HEK293T (cell line): Measurements from ENCODE around the gene CCDC85B.

Source experiments
- CTCF ChIA-PET: fragments of 350-600 bp; formaldehyde crosslinking; extraction: SDS; loops from one replicate; lab custom pipeline; 2021; ENCODE audit warnings: antibody characterized with exemption, inconsistent platforms; lab: Yijun Ruan, JAX
- POLR2A ChIA-PET: fragments of 350-600 bp; formaldehyde crosslinking; extraction: SDS; loops from one replicate; lab custom pipeline; 2020; ENCODE audit warnings: antibody characterized with exemption, inconsistent platforms; lab: Yijun Ruan, JAX
- DNase-seq: peaks from one replicate; pipeline ENCODE4 v3.0.0; 2012; ENCODE audit warnings: mixed read lengths; ENCODE audit errors: extremely low spot score
- ARNT ChIP-seq: fragments of 450-650 bp; IDR thresholded peaks from 2 replicates; pipeline ENCODE4 v1.6.1; 2017; ENCODE audit warnings: mild to moderate bottlenecking
- BHLHE40 ChIP-seq: fragments of 450-650 bp; IDR thresholded peaks from 2 replicates; pipeline ENCODE4 v1.6.1; 2016; ENCODE audit warnings: mild to moderate bottlenecking, moderate library complexity, borderline replicate concordance
- CTBP1 ChIP-seq: fragments of 450-650 bp; IDR thresholded peaks from 2 replicates; pipeline ENCODE4 v1.6.1; 2016; ENCODE audit warnings: borderline replicate concordance
- ELF4 ChIP-seq: fragments of 450-650 bp; IDR thresholded peaks from 2 replicates; pipeline ENCODE4 v1.6.1; 2017; ENCODE audit warnings: antibody characterized with exemption
- FOXA1 ChIP-seq: fragments of 450-650 bp; IDR thresholded peaks from 2 replicates; pipeline ENCODE4 v1.6.1; 2016; ENCODE audit warnings: mild to moderate bottlenecking
- FOXK2 ChIP-seq: fragments of 450-650 bp; IDR thresholded peaks from 2 replicates; pipeline ENCODE4 v1.6.1; 2016; ENCODE audit warnings: mild to moderate bottlenecking
- FOXM1 ChIP-seq: fragments of 450-650 bp; IDR thresholded peaks from 2 replicates; pipeline ENCODE4 v1.6.1; 2017; ENCODE audit warnings: mild to moderate bottlenecking, borderline replicate concordance
- HDGF ChIP-seq: fragments of 450-650 bp; IDR thresholded peaks from 2 replicates; pipeline ENCODE4 v1.6.1; 2017; ENCODE audit warnings: antibody characterized with exemption, borderline replicate concordance
- L3MBTL2 ChIP-seq: fragments of 450-650 bp; conservative IDR thresholded peaks from 2 replicates; pipeline ENCODE4 v1.6.1; 2016; ENCODE audit warnings: mild to moderate bottlenecking
- LEF1 ChIP-seq: fragments of 450-650 bp; IDR thresholded peaks from 2 replicates; pipeline ENCODE4 v1.6.1; 2017; ENCODE audit warnings: mild to moderate bottlenecking, borderline replicate concordance
- NFRKB ChIP-seq: fragments of 450-650 bp; IDR thresholded peaks from 2 replicates; pipeline ENCODE4 v1.6.1; 2016; ENCODE audit warnings: mild to moderate bottlenecking, moderate library complexity
- PKNOX1 ChIP-seq: fragments of 450-650 bp; IDR thresholded peaks from 2 replicates; pipeline ENCODE4 v1.6.1; 2016
- SP1 ChIP-seq: fragments of 450-650 bp; IDR thresholded peaks from 2 replicates; pipeline ENCODE4 v1.6.1; 2017
- SUZ12 ChIP-seq: fragments of 450-650 bp; IDR thresholded peaks from 2 replicates; pipeline ENCODE4 v1.6.1; 2016; ENCODE audit warnings: mild to moderate bottlenecking
- TARDBP ChIP-seq: fragments of 450-650 bp; IDR thresholded peaks from 2 replicates; pipeline ENCODE4 v1.6.1; 2016
- ZNF384 ChIP-seq: fragments of 450-650 bp; IDR thresholded peaks from 2 replicates; pipeline ENCODE4 v1.6.1; 2016

Gene CCDC85B

DNA sequence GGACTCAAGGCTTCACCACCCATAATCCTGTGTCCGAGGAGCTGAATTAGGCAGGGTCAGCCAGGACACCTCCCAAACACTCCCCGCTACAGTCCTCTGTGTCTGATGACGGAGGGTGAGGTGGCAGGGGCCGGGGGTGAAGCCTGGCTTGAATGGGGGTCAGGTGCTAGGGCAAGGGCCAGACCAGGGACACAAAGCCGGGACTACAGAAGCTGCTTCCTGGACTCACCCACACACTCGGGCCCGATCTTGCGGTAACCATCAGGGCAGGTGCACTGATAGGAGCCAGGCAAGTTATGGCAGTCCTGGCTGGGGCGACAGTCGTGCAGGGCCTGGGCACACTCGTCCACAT is 20.2 kb upstream of the CCDC85B start:
- CTCF ChIA-PET, result interaction anchor here (1.1 kb wide), 2 partner anchors 11 to 18 kb away, joined by 3 to 4 read pairs; partner anchors contain the start of genes FIBP and MUS81
- POLR2A ChIA-PET, result interaction anchor here (1.0 to 17.2 kb wide), 4 partner anchors 10 to 152 kb away, joined by 3 to 289 read pairs (median 50); partner anchors contain the start of genes CCDC85B, CFL1, FIBP and MUS81
- no peak for DNase-seq
- TF ChIP-seq FOXK2 (no peak), ZNF384 (no peak), ARNT (no peak), LEF1 (no peak)

GRCh38 chr11:65870706-65871681 is 19.5 kb upstream of the CCDC85B start:
- POLR2A ChIA-PET, result interaction anchor here (5.3 to 17.2 kb wide), 2 partner anchors 11 to 18 kb away, joined by 97 to 289 read pairs; partner anchors contain the start of genes CCDC85B, CFL1, FIBP and MUS81
- CTCF ChIA-PET, result interaction anchor here (1.2 to 1.8 kb wide), 3 partner anchors 11 to 18 kb away, joined by 5 to 11 read pairs (median 5); partner anchors contain the start of gene FIBP

DNA sequence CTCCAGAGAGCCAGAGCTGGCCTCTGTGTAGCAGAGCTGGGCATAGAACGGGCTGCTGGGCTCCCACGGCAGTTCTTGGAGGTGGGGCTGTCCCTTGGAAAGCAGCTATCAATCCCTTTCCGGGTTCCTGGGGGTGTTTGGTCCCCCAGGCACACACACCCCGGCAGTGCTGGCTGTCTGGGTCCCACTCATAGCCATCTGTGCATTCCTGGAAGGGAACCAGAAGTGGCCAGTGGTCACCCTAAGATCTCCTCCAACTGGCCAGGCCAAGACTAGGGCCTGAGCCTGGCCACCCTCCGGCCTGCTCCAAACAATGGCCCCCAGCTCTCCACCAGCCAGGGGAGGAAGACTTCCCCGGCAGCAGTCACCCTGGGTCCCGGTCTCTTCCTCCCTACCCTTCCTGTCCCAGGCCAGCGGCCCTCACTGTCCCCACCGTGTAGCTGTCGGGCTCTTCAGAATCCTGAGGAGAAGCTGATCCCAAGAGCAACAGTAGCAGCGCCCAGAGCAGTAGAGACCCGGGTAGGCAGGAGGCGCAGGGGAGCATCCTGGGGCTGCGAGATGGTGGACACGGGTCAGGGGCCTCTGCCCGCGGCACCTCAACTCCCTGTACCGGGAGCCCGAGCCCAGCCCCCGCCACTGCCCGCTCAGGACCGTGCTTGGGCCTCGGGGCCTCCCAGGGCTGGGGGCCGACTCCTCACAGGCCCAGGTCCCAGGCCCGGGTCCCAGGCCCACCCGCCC is 18.5 kb upstream of the CCDC85B start:
- CTCF ChIA-PET, result interaction anchor here (0.6 to 1.8 kb wide), 4 partner anchors 12 to 505 kb away, joined by 3 to 11 read pairs (median 5); partner anchors contain the start of gene FIBP
- POLR2A ChIA-PET, result interaction anchor here (5.3 to 17.2 kb wide), 2 partner anchors 12 to 17 kb away, joined by 97 to 289 read pairs; partner anchors contain the start of genes CCDC85B, CFL1, FIBP and MUS81
- TF ChIP-seq LEF1, result no peak
- no peak for TF ChIP-seq ELF4
- no peak for TF ChIP-seq HDGF
- TF ChIP-seq ARNT, result no peak
- no peak for TF ChIP-seq FOXK2
- no peak for TF ChIP-seq BHLHE40
- TF ChIP-seq FOXM1, result no peak
- DNase-seq, result no peak

More at GRCh38 chr11:65870706-65871681, 19.5 kb upstream of the CCDC85B start:
- no peak for TF ChIP-seq NFRKB
- TF ChIP-seq TARDBP, result no peak
- TF ChIP-seq L3MBTL2, result no peak
- no peak for TF ChIP-seq SUZ12
- TF ChIP-seq ZNF384, result no peak
- no peak for TF ChIP-seq ARNT
- no peak for TF ChIP-seq FOXM1
- no peak for TF ChIP-seq FOXA1
- no peak for TF ChIP-seq SP1
- TF ChIP-seq CTBP1, result no peak
- no peak for TF ChIP-seq BHLHE40
- no peak for TF ChIP-seq PKNOX1
- TF ChIP-seq LEF1, result no peak
- TF ChIP-seq HDGF, result no peak
- TF ChIP-seq ELF4, result no peak
- TF ChIP-seq FOXK2, result no peak
- no peak for DNase-seq

DNA sequence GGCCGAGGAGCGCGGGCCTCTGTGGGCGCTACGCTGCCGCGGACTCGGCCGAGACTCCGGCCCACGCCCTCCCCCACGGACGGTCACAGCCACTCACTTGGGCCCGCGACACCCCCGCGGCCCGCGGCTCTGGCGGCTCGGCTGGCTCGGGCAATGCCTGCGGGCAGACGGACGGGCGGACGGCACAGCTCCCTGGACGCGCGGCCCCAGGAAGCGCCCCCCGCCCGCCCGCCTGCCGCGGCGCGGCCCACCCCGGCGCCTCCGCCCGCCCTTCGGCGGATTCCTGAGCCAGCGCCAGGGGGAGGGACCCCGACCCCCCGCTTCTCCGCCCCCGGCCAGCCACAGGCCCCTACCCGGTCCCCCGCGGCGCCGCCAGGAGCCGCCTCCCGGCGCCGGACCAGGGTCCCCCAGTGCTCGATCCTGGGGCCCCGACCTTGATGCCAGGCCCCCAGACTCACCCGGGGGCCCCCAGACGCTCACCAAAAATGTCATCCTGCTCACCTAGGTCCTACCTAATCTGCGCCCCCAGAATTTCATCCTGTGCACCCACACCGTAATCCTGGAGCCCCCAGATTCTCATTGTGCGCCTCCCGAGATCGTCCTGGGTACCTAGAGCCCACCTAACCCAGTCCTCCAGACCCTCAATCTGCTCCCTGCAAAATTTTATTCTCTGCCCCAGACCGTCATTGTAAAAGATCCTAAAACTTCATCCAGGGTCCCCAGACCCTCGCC is 17.7 kb upstream of the CCDC85B start, which contains the start of gene EFEMP2:
TSS of gene EFEMP2 (minus strand) at position 215 of the 732 bp plus-strand sequence. CDS start 446 bp downstream, outside the sequence.
- ChIA-PET POLR2A (interaction anchor here (3.8 to 17.2 kb wide), 3 partner anchors 12 to 16 kb away, joined by 20 to 289 read pairs (median 97); partner anchors contain the start of genes CCDC85B, CFL1, FIBP and MUS81), CTCF (interaction anchor here (0.6 to 2.5 kb wide), 3 partner anchors 13 to 504 kb away, joined by 3 to 11 read pairs (median 5); partner anchors contain the start of genes FIBP and MUS81)
- TF ChIP-seq ARNT (no peak), ZNF384 (no peak), CTBP1 (no peak), FOXA1 (no peak), NFRKB (no peak), L3MBTL2 (no peak), ELF4 (no peak), FOXM1 (no peak), SUZ12 (no peak), BHLHE40 (no peak), PKNOX1 (no peak), SP1 (no peak)
- no peak for DNase-seq

DNA sequence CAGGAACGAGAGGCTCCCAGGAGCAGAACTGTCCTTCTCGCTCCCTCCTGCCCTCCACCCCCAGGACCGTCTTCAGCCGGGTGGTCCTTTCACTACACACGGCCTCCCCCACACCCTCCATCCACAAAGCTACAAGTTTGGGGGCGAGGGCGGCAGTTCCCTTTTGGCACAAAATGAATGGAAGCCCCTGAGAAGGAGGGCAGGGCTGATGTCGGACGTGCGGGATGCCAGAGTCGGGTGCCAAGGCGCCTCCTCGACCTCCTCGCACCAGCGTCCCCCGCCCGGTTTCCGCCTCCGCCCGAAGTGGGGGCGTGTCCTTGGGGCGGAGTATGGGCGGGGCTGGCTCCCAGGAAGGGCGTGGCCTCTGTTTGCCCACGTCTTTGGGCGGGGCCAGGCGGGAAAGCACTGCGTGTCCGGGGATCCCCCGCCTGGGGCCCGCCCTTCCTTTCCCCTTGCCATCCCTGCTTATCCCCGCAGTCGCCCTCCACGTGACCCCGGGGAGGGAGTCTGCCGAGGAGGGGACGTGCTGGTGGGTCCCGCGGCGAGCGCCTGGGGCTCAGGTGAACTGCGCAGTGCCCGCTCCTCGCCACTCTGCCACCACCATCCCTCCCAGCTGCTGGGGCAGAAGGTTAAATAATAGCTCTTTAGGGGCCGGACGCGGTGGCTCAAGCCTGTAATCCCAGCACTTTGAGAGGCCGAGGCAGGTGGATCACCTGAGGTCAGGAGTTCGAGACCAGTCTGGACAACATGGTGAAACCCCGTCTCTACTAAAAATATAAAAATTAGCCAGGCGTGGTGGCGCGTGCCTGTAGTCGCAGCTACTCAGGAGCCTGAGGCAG is 16.9 kb upstream of the CCDC85B start:
- ChIA-PET POLR2A (interaction anchor here (1.1 to 3.8 kb wide), 4 partner anchors 11 to 17 kb away, joined by 3 to 20 read pairs (median 8); partner anchors contain the start of genes FIBP and MUS81), CTCF (interaction anchor here (1.2 to 2.5 kb wide), 3 partner anchors 11 to 14 kb away, joined by 9 to 11 read pairs (median 11); partner anchors contain the start of genes FIBP and MUS81)
- peak; percentile 50; the same call in 1 of the 2 replicates for TF ChIP-seq HDGF
- TF ChIP-seq L3MBTL2, result peak; percentile 66
- no peak for TF ChIP-seq LEF1
- peak; percentile 95 for DNase-seq
